SK-N-SH (cell line): ENCODE results near the gene SF3B5. TPM values are rescaled to one million over a fixed set of nuclear protein-coding genes. Genes with fewer than 3 reads are reported as not detected.

Source experiments
- CTCF ChIA-PET: fragments of 300-600, 350-600 bp; formaldehyde crosslinking; extraction: SDS; loops from one replicate; lab custom pipeline; 2021; lab: Yijun Ruan, JAX
- POLR2A ChIA-PET: fragments of 350-600 bp; sonication (Branson Sonifier 250); formaldehyde crosslinking; extraction: SDS; loops from one replicate; lab custom pipeline; 2020; ENCODE audit warnings: antibody characterized with exemption, inconsistent platforms; lab: Yijun Ruan, JAX
- DNase-seq: peaks from one replicate; pipeline ENCODE4 v3.0.0; 2012
- H2AFZ ChIP-seq: fragments of 200-600 bp; sonication (generic); 2 replicates; pipeline ENCODE4 v1.8.1; 2016; ENCODE audit warnings: antibody characterized with exemption, mild to moderate bottlenecking, low read depth
- H3F3A ChIP-seq: fragments of 200-600 bp; sonication (generic); replicated peaks from 2 replicates; pipeline ENCODE3; 2016; ENCODE audit warnings: antibody characterized with exemption, mild to moderate bottlenecking; ENCODE audit not compliant: insufficient read depth
- H3K27ac ChIP-seq, 2 experiments: fragments of 200-500 bp in 1 of 2; fragments of 200-600 bp in 1 of 2; sonication (Bioruptor generic) in 1 of 2; sonication (generic), shearing (Covaris generic) in 1 of 2; 2 replicates each; pipeline versions ENCODE4 v1.5.1 to v1.6.1; 2014 to 2016; ENCODE audit warnings: low read depth in 2 of 2, inconsistent platforms in 1 of 2, low read length in 1 of 2, mild to moderate bottlenecking in 1 of 2, mixed read lengths in 1 of 2
- H3K27me3 ChIP-seq: fragments of 200-600 bp; sonication (generic), shearing (Covaris generic); 2 replicates; pipeline ENCODE4 v1.6.1; 2016; ENCODE audit warnings: mixed run types; ENCODE audit not compliant: insufficient read depth
- H3K36me3 ChIP-seq, 2 experiments: fragments of 200-500 bp in 1 of 2; fragments of 200-600 bp in 1 of 2; sonication (Bioruptor generic) in 1 of 2; sonication (generic) in 1 of 2; replicated peaks in 1 of 2; 2 replicates each; pipeline versions ENCODE3 to v1.5.1; 2014 to 2016; ENCODE audit warnings: low read length in 1 of 2, mild to moderate bottlenecking in 1 of 2; ENCODE audit not compliant: insufficient read depth in 2 of 2, control insufficient read depth in 1 of 2
- H3K4me1 ChIP-seq, 2 experiments: fragments of 200-500 bp in 1 of 2; fragments of 200-600 bp in 1 of 2; sonication (Bioruptor generic) in 1 of 2; sonication (generic), shearing (Covaris generic) in 1 of 2; 2 replicates each; pipeline versions ENCODE4 v1.5.1 to v1.6.1; 2014 to 2016; ENCODE audit warnings: low read depth in 1 of 2, low read length in 1 of 2, mixed run types in 1 of 2; ENCODE audit not compliant: insufficient read depth in 2 of 2, control insufficient read depth in 1 of 2
- H3K4me2 ChIP-seq: fragments of 200-600 bp; sonication (generic), shearing (Covaris generic); 2 replicates; pipeline ENCODE4 v1.6.1; 2017; ENCODE audit warnings: mixed run types
- H3K4me3 ChIP-seq, 2 experiments: fragments of 200-500 bp in 1 of 2; fragments of 200-600 bp in 1 of 2; sonication (Bioruptor generic) in 1 of 2; sonication (generic), shearing (Covaris generic) in 1 of 2; 2 replicates each; pipeline versions ENCODE4 v1.5.1 to v1.8.1; 2014 to 2016; ENCODE audit warnings: low read depth in 2 of 2, inconsistent platforms in 1 of 2, low read length in 1 of 2, mild to moderate bottlenecking in 1 of 2, mixed read lengths in 1 of 2, moderate library complexity in 1 of 2
- H3K79me2 ChIP-seq: fragments of 200-600 bp; sonication (generic); 2 replicates; pipeline ENCODE4 v1.8.1; 2017; ENCODE audit warnings: mild to moderate bottlenecking; ENCODE audit not compliant: insufficient read depth
- H3K9ac ChIP-seq: fragments of 200-600 bp; sonication (generic); 2 replicates; pipeline ENCODE4 v1.6.1; 2017; ENCODE audit warnings: mixed run types
- H3K9me2 ChIP-seq: fragments of 200-600 bp; sonication (generic); 2 replicates; pipeline ENCODE4 v1.6.1; 2017; ENCODE audit warnings: mixed run types
- H3K9me3 ChIP-seq: fragments of 200-600 bp; sonication (generic); 2 replicates; pipeline ENCODE4 v1.6.1; 2017; ENCODE audit warnings: mixed run types, mild to moderate bottlenecking, moderate library complexity
- H4K20me1 ChIP-seq: fragments of 200-600 bp; sonication (generic); 2 replicates; pipeline ENCODE4 v1.6.1; 2017; ENCODE audit warnings: mild to moderate bottlenecking, mixed run types; ENCODE audit not compliant: insufficient read depth
- CHD2 ChIP-seq: fragments of 150-350 bp; IDR thresholded peaks from 2 replicates; pipeline ENCODE4 v1.6.1; 2018; ENCODE audit warnings: low read length; ENCODE audit not compliant: partially characterized antibody
- EZH2phosphoT487 ChIP-seq: fragments of 200-600 bp; sonication (generic); IDR thresholded peaks from 2 replicates; pipeline ENCODE4 v1.6.1; 2017; ENCODE audit warnings: low read depth, mixed run types, mild to moderate bottlenecking, antibody characterized with exemption, moderate library complexity, borderline replicate concordance
- POLR2AphosphoS5 ChIP-seq: IDR thresholded peaks from 2 replicates; pipeline ENCODE4 v1.6.1; 2012; ENCODE audit warnings: low read depth, low read length
- TAF1 ChIP-seq: IDR thresholded peaks from 2 replicates; pipeline ENCODE4 v1.6.1; 2012; ENCODE audit warnings: low read depth, mild to moderate bottlenecking, low read length, moderate library complexity, borderline replicate concordance
- USF2 ChIP-seq: fragments of 150-350 bp; IDR thresholded peaks from 2 replicates; pipeline ENCODE4 v1.6.1; 2017; ENCODE audit warnings: antibody characterized with exemption, low read length, low read depth, borderline replicate concordance
- WGBS: methylation state at CpG from one replicate; pipeline ENCODE4 v1.1.6; 2017; ENCODE audit warnings: low lambda C conversion rate; 5-methylcytosine and 5-hydroxymethylcytosine counted together
- polyA plus RNA-seq, 3 experiments: library from polyadenylated mRNA; depleted of rRNA; stranded (reverse); fragments of >200 nt; gene quantifications; 2 replicates each; pipeline ENCODE4 v1.2.3, GENCODE V29; 2012
- TF ChIP-seq, protein P1 (sequence below): IDR thresholded peaks from 2 replicates; pipeline ENCODE4 v1.4.0; 2012; ENCODE audit warnings: low read depth, borderline replicate concordance
- TF ChIP-seq, protein P2 (sequence below): fragments of 150-350 bp; IDR thresholded peaks from 2 replicates; pipeline ENCODE4 v1.6.1; 2016; ENCODE audit warnings: mild to moderate bottlenecking, low read depth, low read length

SF3B5 gene
- polyA plus RNA-seq, 1 of the 3 experiments (the other 2 are of a cell fraction) = 316 TPM

- H3K79me2 ChIP-seq = no peaks in the 10 kb centered on the region
- H3K36me3 ChIP-seq = no peaks in the 10 kb centered on the region
- H3K9ac ChIP-seq = no peak overlapping the region
- H3K27ac ChIP-seq = no peak overlapping the region
- H3K27me3 ChIP-seq = no peaks in the 10 kb centered on the region; the same call in 1 of the 2 replicates
- POLR2A ChIA-PET = no interaction called here
- H3F3A ChIP-seq = peaks cover 12% of the 10 kb centered on the region
- no peak for DNase-seq
- H4K20me1 ChIP-seq = no peaks in the 10 kb centered on the region
- no peak overlapping the region for H3K4me3 ChIP-seq
- CTCF ChIA-PET = interaction anchor here (1.2 kb wide), 1 partner anchor 13 kb away, joined by 3 read pairs; no protein-coding TSS in a partner anchor
- 54% methylated on average over 6 of the region's 6 CpGs for WGBS
- no peaks in the 10 kb centered on the region for H3K9me2 ChIP-seq
- H3K4me1 ChIP-seq = peaks cover 0 to 5% of the 10 kb centered on the region in 2 experiments; a peak in 1 of 4 replicates
- H3K9me3 ChIP-seq = no peaks in the 10 kb centered on the region
- no peak overlapping the region for H3K4me2 ChIP-seq
- no peak overlapping the region for H2AFZ ChIP-seq
- TF ChIP-seq POLR2AphosphoS5 (no peak), EZH2phosphoT487 (no peak)
These were observed 34.1 kb upstream of the SF3B5 start for GRCh38 chr6:144129469-144129868.

DNA sequence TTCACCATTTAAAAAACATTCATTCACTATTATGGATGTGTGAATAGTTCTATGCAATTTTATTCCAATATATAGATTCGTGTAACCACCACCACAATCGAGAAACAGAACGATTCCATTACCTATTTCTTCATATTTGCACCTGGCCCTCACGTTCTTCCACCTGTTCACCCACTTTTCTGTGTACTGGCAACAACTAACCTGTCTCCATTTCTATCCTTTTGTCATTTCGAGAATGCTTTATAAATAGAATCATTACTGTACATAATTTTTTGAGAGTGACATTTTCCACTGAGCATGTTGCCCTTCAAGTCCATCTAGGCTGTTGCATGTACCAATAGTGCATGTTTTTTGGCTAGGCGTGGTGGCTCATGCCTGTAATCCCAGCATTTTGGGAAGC is 31.7 kb upstream of the SF3B5 start:
- Histone ChIP-seq H3K27me3 (no peaks in the 10 kb centered on the region; the same call in 1 of the 2 replicates), H3K36me3 (no peaks in the 10 kb centered on the region), H4K20me1 (no peaks in the 10 kb centered on the region), H3K4me3 (no peak overlapping the region), H2AFZ (no peak overlapping the region), H3K4me2 (no peak overlapping the region), H3K4me1 (peaks cover 0 to 5% of the 10 kb centered on the region in 2 experiments; a peak in 1 of 4 replicates), H3F3A (peaks cover 12% of the 10 kb centered on the region), H3K79me2 (no peaks in the 10 kb centered on the region)
- no peak for DNase-seq
- POLR2A ChIA-PET = no interaction called here
- 8% methylated on average over 6 of the region's 6 CpGs for WGBS
- TF ChIP-seq, protein P1, sequence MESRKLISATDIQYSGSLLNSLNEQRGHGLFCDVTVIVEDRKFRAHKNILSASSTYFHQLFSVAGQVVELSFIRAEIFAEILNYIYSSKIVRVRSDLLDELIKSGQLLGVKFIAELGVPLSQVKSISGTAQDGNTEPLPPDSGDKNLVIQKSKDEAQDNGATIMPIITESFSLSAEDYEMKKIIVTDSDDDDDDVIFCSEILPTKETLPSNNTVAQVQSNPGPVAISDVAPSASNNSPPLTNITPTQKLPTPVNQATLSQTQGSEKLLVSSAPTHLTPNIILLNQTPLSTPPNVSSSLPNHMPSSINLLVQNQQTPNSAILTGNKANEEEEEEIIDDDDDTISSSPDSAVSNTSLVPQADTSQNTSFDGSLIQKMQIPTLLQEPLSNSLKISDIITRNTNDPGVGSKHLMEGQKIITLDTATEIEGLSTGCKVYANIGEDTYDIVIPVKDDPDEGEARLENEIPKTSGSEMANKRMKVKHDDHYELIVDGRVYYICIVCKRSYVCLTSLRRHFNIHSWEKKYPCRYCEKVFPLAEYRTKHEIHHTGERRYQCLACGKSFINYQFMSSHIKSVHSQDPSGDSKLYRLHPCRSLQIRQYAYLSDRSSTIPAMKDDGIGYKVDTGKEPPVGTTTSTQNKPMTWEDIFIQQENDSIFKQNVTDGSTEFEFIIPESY = no peak
- TF ChIP-seq CHD2 (no peak), TAF1 (no peak), POLR2AphosphoS5 (no peak), USF2 (no peak)
- TF ChIP-seq, protein P2, sequence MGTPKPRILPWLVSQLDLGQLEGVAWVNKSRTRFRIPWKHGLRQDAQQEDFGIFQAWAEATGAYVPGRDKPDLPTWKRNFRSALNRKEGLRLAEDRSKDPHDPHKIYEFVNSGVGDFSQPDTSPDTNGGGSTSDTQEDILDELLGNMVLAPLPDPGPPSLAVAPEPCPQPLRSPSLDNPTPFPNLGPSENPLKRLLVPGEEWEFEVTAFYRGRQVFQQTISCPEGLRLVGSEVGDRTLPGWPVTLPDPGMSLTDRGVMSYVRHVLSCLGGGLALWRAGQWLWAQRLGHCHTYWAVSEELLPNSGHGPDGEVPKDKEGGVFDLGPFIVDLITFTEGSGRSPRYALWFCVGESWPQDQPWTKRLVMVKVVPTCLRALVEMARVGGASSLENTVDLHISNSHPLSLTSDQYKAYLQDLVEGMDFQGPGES = no peak
- TF ChIP-seq, all 33 proteins: peak for 0
- Histone ChIP-seq H3K27ac (no peak overlapping the region), H3K9me2 (no peaks in the 10 kb centered on the region), H3K9me3 (no peaks in the 10 kb centered on the region), H3K9ac (no peak overlapping the region)
- CTCF ChIA-PET = interaction anchor here (0.9 kb wide), 1 partner anchor 355 kb away, joined by 3 read pairs; no protein-coding TSS in a partner anchor
